Caco-2 (cell line): Measurements from ENCODE around the gene PPP1R14B. TPM values are rescaled to one million over a fixed set of nuclear protein-coding genes. Genes with fewer than 3 reads are reported as not detected.

Source experiments
- BruUV-seq: library from RNA; stranded (reverse); fragments of 400-500 nt; replicated peaks from 2 replicates; lab custom pipeline; 2021; lab: Mats Ljungman, UMichigan
- CTCF ChIA-PET: fragments of 300-600 bp; sonication (Branson Sonifier 250); formaldehyde crosslinking; loops from one replicate; lab custom pipeline; 2022; ENCODE audit warnings: antibody characterized with exemption; lab: Charles Lee
- POLR2A ChIA-PET: fragments of 300-600 bp; sonication (Branson Sonifier 250); formaldehyde crosslinking; loops from one replicate; lab custom pipeline; 2022; ENCODE audit warnings: antibody characterized with exemption; lab: Charles Lee
- DNase-seq, 2 experiments: peaks; one replicate each; pipeline versions ENCODE4 v3.0.0 to v3.0.0-alpha.2; 2020 to 2022
- H3K27me3 ChIP-seq: replicated peaks from 2 replicates; pipeline ENCODE4 v1.6.0; 2011; ENCODE audit warnings: low read length; ENCODE audit not compliant: control insufficient read depth, insufficient read depth
- H3K36me3 ChIP-seq: 2 replicates; pipeline ENCODE4 v1.5.1; 2011; ENCODE audit warnings: low read length; ENCODE audit not compliant: control insufficient read depth, insufficient read depth
- H3K4me1 ChIP-seq: fragments of 250-450 bp; sonication (Bioruptor Pico); 2 replicates; pipeline ENCODE4 v1.5.1; 2020; ENCODE audit warnings: mild to moderate bottlenecking
- H3K4me3 ChIP-seq: 2 replicates; pipeline ENCODE4 v1.5.1; 2011; ENCODE audit warnings: low read depth, mild to moderate bottlenecking, control low read depth, low read length
- H3K9me3 ChIP-seq: fragments of 250-450 bp; sonication (Bioruptor Pico); 2 replicates; pipeline ENCODE4 v1.5.1; 2020; ENCODE audit warnings: mild to moderate bottlenecking, moderate library complexity
- H3K27ac Mint-ChIP-seq: one replicate; pipeline ENCODE4 v1.8.0; 2022; ENCODE audit warnings: mixed read lengths; ENCODE audit not compliant: unreplicated experiment
- H3K27me3 Mint-ChIP-seq: one replicate; pipeline ENCODE4 v1.8.0; 2022; ENCODE audit warnings: mixed read lengths; ENCODE audit not compliant: insufficient read depth, unreplicated experiment
- H3K36me3 Mint-ChIP-seq: one replicate; pipeline ENCODE4 v1.8.0; 2022; ENCODE audit warnings: mild to moderate bottlenecking, mixed read lengths; ENCODE audit not compliant: insufficient read depth, unreplicated experiment
- H3K4me1 Mint-ChIP-seq: one replicate; pipeline ENCODE4 v1.8.0; 2022; ENCODE audit warnings: low read depth, mixed read lengths; ENCODE audit not compliant: unreplicated experiment
- H3K4me3 Mint-ChIP-seq: one replicate; pipeline ENCODE4 v1.8.0; 2022; ENCODE audit warnings: mild to moderate bottlenecking, moderate library complexity, mixed read lengths; ENCODE audit not compliant: unreplicated experiment
- H3K9me3 Mint-ChIP-seq: one replicate; pipeline ENCODE4 v1.8.0; 2022; ENCODE audit warnings: mixed read lengths; ENCODE audit not compliant: unreplicated experiment
- CTCF ChIP-seq, 2 experiments: fragments of 200-600 bp in 1 of 2; IDR thresholded peaks; 1 replicate in 1 of 2; 2 replicates in 1 of 2; pipeline versions ENCODE4 v1.5.1 to v1.8.0; 2011 to 2022; ENCODE audit warnings: antibody characterized with exemption in 1 of 2, control low read depth in 1 of 2, inconsistent platforms in 1 of 2, low read depth in 1 of 2, low read length in 1 of 2, mild to moderate bottlenecking in 1 of 2, moderate library complexity in 1 of 2; ENCODE audit not compliant: insufficient read depth in 1 of 2, severe bottlenecking in 1 of 2, unreplicated experiment in 1 of 2
- intact Hi-C: fragments of 100-400 bp; cut with micrococcal nuclease; formaldehyde crosslinking; loops from one replicate; pipeline ENCODE4 v1.10.0; 2022; ENCODE audit not compliant: unreplicated experiment
- total RNA-seq: library from RNA; stranded (reverse); gene quantifications from 2 replicates; pipeline ENCODE4 v1.2.3, GENCODE V29; 2022

Gene PPP1R14B
- total RNA-seq, 1 experiment from 2014 or later: 162 TPM

- no peak overlapping the region for H3K4me3 Mint-ChIP-seq
- H3K27ac Mint-ChIP-seq: no peak overlapping the region
- ChIA-PET CTCF (no interaction called here), POLR2A (no interaction called here)
- Histone ChIP-seq H3K4me3 (no peak overlapping the region), H3K27me3 (no peaks in the 10 kb centered on the region), H3K9me3 (no peaks in the 10 kb centered on the region), H3K4me1 (no peaks in the 10 kb centered on the region), H3K36me3 (peaks cover 5% of the 10 kb centered on the region)
- H3K4me1 Mint-ChIP-seq: peaks cover 8% of the 10 kb centered on the region
- TF ChIP-seq CTCF (IDR thresholded peaks at IDR 0.05; ENCODE audit: insufficient read depth in 1 of 2, low read depth in 1 of 2, low read length in 1 of 2, severe bottlenecking in 1 of 2, unreplicated experiment in 1 of 2): no peak
- no peaks in the 10 kb centered on the region for H3K9me3 Mint-ChIP-seq
- H3K36me3 Mint-ChIP-seq: peaks cover 55% of the 10 kb centered on the region
- intact Hi-C loops: no loop called here
- no peaks in the 10 kb centered on the region for H3K27me3 Mint-ChIP-seq
- no TSS peak for BruUV-seq
- no peak for DNase-seq
Observed at GRCh38 chr11:64259533-64260067, 12.9 kb upstream of the PPP1R14B start.

GRCh38 chr11:64258946-64259532 is 12.3 kb upstream of the PPP1R14B start:
- H3K27me3 ChIP-seq: no peaks in the 10 kb centered on the region
- H3K27ac Mint-ChIP-seq: no peak overlapping the region
- H3K36me3 Mint-ChIP-seq: peaks cover 49% of the 10 kb centered on the region
- H3K9me3 Mint-ChIP-seq: no peaks in the 10 kb centered on the region
- no peaks in the 10 kb centered on the region for H3K9me3 ChIP-seq
- ChIA-PET POLR2A (no interaction called here), CTCF (no interaction called here)
- no peaks in the 10 kb centered on the region for H3K4me1 ChIP-seq
- TF ChIP-seq CTCF (IDR thresholded peaks at IDR 0.05; ENCODE audit: insufficient read depth in 1 of 2, low read depth in 1 of 2, low read length in 1 of 2, severe bottlenecking in 1 of 2, unreplicated experiment in 1 of 2): no peak
- no peak overlapping the region for H3K4me3 Mint-ChIP-seq
- intact Hi-C loops: no loop called here
- H3K36me3 ChIP-seq: peaks cover 4% of the 10 kb centered on the region
- no peak for DNase-seq
- H3K27me3 Mint-ChIP-seq: no peaks in the 10 kb centered on the region
- no peak overlapping the region for H3K4me3 ChIP-seq
- H3K4me1 Mint-ChIP-seq: peaks cover 8% of the 10 kb centered on the region
- no TSS peak for BruUV-seq

GRCh38 chr11:64258356-64258755 is 11.6 kb upstream of the PPP1R14B start:
- TF ChIP-seq CTCF (IDR thresholded peaks at IDR 0.05; ENCODE audit: insufficient read depth in 1 of 2, low read depth in 1 of 2, low read length in 1 of 2, severe bottlenecking in 1 of 2, unreplicated experiment in 1 of 2): no peak
- Mint-ChIP-seq H3K4me1 (peaks cover 8% of the 10 kb centered on the region), H3K27ac (no peak overlapping the region), H3K9me3 (no peaks in the 10 kb centered on the region), H3K27me3 (no peaks in the 10 kb centered on the region), H3K36me3 (peaks cover 49% of the 10 kb centered on the region), H3K4me3 (no peak overlapping the region)
- no peak overlapping the region for H3K4me3 ChIP-seq
- ChIA-PET CTCF (no interaction called here), POLR2A (no interaction called here)
- H3K36me3 ChIP-seq: peaks cover 4% of the 10 kb centered on the region
- no TSS peak for BruUV-seq
- no peak for DNase-seq
- no peaks in the 10 kb centered on the region for H3K9me3 ChIP-seq
- no peaks in the 10 kb centered on the region for H3K4me1 ChIP-seq
- intact Hi-C loops: no loop called here
- no peaks in the 10 kb centered on the region for H3K27me3 ChIP-seq
